ENCODE data around the gene C19orf67.

Gene C19orf67

GRCh38 chr19:14058182-14059092, 27.1 kb downstream of the C19orf67 start:
- peaks cover 26% of the 10 kb centered on the region for H3K27me3 ChIP-seq (ENCODE audit: insufficient read depth, poor library complexity, severe bottlenecking)
- H3K4me3 ChIP-seq (replicated peaks; ENCODE audit: insufficient read depth, low read length) = no peak overlapping the region
- TF ChIP-seq SPI1 (IDR thresholded peaks at IDR 0.05; ENCODE audit: borderline replicate concordance, low read depth) (no peak), REST (IDR thresholded peaks at IDR 0.05; ENCODE audit: insufficient replicate concordance, low read depth) (no peak), GABPA (IDR thresholded peaks at IDR 0.05; ENCODE audit: low read depth) (no peak), POLR2AphosphoS5 (IDR thresholded peaks at IDR 0.05; ENCODE audit: low read depth) (no peak)
- TF ChIP-seq, protein P1, sequence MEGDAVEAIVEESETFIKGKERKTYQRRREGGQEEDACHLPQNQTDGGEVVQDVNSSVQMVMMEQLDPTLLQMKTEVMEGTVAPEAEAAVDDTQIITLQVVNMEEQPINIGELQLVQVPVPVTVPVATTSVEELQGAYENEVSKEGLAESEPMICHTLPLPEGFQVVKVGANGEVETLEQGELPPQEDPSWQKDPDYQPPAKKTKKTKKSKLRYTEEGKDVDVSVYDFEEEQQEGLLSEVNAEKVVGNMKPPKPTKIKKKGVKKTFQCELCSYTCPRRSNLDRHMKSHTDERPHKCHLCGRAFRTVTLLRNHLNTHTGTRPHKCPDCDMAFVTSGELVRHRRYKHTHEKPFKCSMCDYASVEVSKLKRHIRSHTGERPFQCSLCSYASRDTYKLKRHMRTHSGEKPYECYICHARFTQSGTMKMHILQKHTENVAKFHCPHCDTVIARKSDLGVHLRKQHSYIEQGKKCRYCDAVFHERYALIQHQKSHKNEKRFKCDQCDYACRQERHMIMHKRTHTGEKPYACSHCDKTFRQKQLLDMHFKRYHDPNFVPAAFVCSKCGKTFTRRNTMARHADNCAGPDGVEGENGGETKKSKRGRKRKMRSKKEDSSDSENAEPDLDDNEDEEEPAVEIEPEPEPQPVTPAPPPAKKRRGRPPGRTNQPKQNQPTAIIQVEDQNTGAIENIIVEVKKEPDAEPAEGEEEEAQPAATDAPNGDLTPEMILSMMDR (IDR thresholded peaks at IDR 0.05; ENCODE audit: insufficient read depth, low read length) = no peak
- H3K27ac ChIP-seq (replicated peaks) = no peak overlapping the region
- DNase-seq (ENCODE audit: low read depth in 1 of 2, low spot score in 1 of 2) = no peak

DNA sequence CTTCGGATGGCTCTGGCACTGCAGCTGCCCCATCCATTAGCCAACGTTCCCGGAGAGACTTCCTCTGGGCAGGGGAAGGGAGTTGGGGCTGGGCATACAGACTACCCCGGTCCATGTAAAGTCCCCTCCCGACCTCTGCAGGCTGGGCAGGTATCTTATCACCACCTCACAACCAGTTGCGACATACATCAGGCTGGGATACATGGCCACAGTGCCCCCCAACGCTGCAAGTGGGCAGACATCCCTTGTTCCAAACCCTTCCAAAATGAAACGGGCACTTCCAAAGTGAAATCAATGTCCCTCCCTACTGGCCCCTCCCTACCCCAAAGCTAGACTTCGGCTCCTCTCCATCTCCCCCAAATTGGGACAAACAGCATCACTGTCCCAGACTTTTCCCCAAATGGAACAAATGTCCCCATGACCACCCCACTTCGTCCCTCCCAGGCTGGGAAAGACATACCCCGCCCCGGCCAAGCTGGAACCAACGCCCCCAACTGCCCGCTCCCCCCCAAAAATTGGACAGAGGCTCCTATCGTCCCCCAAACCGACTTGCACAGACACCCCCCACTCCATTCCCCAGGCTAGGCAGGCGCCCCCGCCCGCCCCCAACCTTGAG, 28.7 kb downstream of the C19orf67 start:
- no peak for DNase-seq (ENCODE audit: low read depth in 1 of 2, low spot score in 1 of 2)
- Histone ChIP-seq H3K27me3 (ENCODE audit: insufficient read depth, poor library complexity, severe bottlenecking) (peaks cover 26% of the 10 kb centered on the region), H3K4me3 (replicated peaks; ENCODE audit: insufficient read depth, low read length) (no peak overlapping the region), H3K27ac (replicated peaks) (no peak overlapping the region)
- no peak for TF ChIP-seq REST (IDR thresholded peaks at IDR 0.05; ENCODE audit: insufficient replicate concordance, low read depth)
- TF ChIP-seq SPI1 (IDR thresholded peaks at IDR 0.05; ENCODE audit: borderline replicate concordance, low read depth) = no peak
- no peak for TF ChIP-seq POLR2AphosphoS5 (IDR thresholded peaks at IDR 0.05; ENCODE audit: low read depth)

DNA sequence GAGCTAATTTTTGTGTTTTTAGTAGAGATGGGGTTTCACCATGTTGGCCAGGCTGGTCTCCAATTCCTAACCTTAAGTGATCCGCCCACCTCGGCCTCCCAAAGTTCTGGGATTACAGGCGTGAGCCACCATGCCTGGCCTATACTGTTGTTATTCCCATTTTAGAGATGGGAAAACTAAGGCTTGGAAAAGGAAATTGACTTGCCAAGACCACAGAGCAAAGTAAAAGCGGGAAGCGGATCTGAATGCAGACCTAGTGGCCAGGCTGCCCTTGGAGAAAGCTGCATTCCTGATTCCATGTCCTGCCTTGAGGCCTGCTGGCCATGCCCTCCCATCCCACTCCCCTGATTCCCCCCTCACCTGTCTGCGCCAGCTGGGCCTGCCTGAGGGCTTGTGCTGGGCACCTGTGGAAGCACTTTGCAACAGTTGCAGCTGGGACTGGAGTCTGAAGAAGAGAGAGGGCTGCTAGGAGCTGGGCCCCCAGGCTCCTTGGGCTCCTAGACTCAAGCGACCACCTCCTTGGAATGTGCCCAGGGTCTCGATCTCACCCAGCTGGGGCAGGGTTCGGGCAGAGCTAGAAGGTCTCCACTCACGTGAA, 29.4 kb downstream of the C19orf67 start:
- no peak for DNase-seq (ENCODE audit: low read depth in 1 of 2, low spot score in 1 of 2)
- TF ChIP-seq, protein P1 (IDR thresholded peaks at IDR 0.05; ENCODE audit: insufficient read depth, low read length) = no peak
- TF ChIP-seq GABPA (IDR thresholded peaks at IDR 0.05; ENCODE audit: low read depth) (no peak), SPI1 (IDR thresholded peaks at IDR 0.05; ENCODE audit: borderline replicate concordance, low read depth) (no peak), POLR2AphosphoS5 (IDR thresholded peaks at IDR 0.05; ENCODE audit: low read depth) (no peak)
- no peak overlapping the region for H3K4me3 ChIP-seq (replicated peaks; ENCODE audit: insufficient read depth, low read length)
- H3K27ac ChIP-seq (replicated peaks) = no peak overlapping the region
- H3K27me3 ChIP-seq (ENCODE audit: insufficient read depth, poor library complexity, severe bottlenecking) = peaks cover 26% of the 10 kb centered on the region

DNA sequence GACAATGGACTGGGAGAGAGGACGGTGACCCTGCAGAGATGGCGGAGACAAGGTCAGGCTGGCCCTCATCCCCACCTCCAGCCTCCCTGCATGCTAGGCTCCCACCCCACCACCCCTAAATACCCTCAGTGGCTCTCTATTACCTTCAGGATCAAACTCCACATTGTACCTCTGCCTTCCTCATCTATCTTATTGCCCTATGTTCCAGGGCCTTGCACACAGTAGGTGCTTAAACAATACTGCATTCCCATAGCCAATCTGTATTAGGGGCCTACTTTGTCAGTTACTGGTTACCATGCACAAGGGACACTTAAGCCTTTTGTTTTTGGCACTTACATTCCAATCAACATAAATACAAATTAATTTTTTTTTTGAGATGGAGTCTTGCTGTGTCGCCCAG, 30.2 kb downstream of the C19orf67 start:
- Histone ChIP-seq H3K27ac (replicated peaks) (no peak overlapping the region), H3K4me3 (replicated peaks; ENCODE audit: insufficient read depth, low read length) (no peak overlapping the region), H3K27me3 (ENCODE audit: insufficient read depth, poor library complexity, severe bottlenecking) (peaks cover 22% of the 10 kb centered on the region)
- TF ChIP-seq REST (IDR thresholded peaks at IDR 0.05; ENCODE audit: insufficient replicate concordance, low read depth) = no peak
- no peak for TF ChIP-seq SPI1 (IDR thresholded peaks at IDR 0.05; ENCODE audit: borderline replicate concordance, low read depth)
- DNase-seq (ENCODE audit: low read depth in 1 of 2, low spot score in 1 of 2) = no peak
